ENCODE data around the gene HRH4. TPM values are rescaled to one million over a fixed set of nuclear protein-coding genes. Genes with fewer than 3 reads are reported as not detected.
A peak's percentile ranks its signal among the peaks of the same experiment; 100 is the strongest.

Gene HRH4
- total and polyA plus RNA-seq, 4 donors = 0.03 to 0.15 (median 0.10) TPM; not detected in 1

- Histone ChIP-seq H3K27ac (ENCODE audit: low read depth in 1 of 2, low read length in 2 of 2) (no peak overlapping the region), H3K9me3 (ENCODE audit: control insufficient read depth, low read length) (no peaks in the 10 kb centered on the region), H3K36me3 (ENCODE audit: control insufficient read depth in 1 of 2, insufficient read depth in 2 of 2, low read length in 1 of 2) (no peaks in the 10 kb centered on the region), H3K4me3 (ENCODE audit: low read length in 2 of 2) (no peak overlapping the region), H3K27me3 (ENCODE audit: control insufficient read depth in 1 of 2, insufficient read depth in 2 of 2, low read length in 1 of 2) (no peaks in the 10 kb centered on the region), H3K4me1 (ENCODE audit: control insufficient read depth in 1 of 2, insufficient read depth in 2 of 2, low read length in 2 of 2) (no peaks in the 10 kb centered on the region)
- WGBS, 2 donors = 66 to 71% methylated on average over 21 of the region's 21 CpGs
- no peak for ATAC-seq (ENCODE audit: low FRiP score)
- DNase-seq = no peak
- intact Hi-C loops (cut with DNase I) = no loop called here
Observed at GRCh38 chr18:24491927-24492834, 31.7 kb downstream of the HRH4 start.

GRCh38 chr18:24494586-24494985 is 34.1 kb downstream of the HRH4 start:
- H3K4me1 ChIP-seq (ENCODE audit: control insufficient read depth in 1 of 2, insufficient read depth in 2 of 2, low read length in 2 of 2) = no peaks in the 10 kb centered on the region
- ATAC-seq (ENCODE audit: low FRiP score) (no peak), DNase-seq (no peak)
- no peak overlapping the region for H3K4me3 ChIP-seq (ENCODE audit: low read length in 2 of 2)
- no peak overlapping the region for H3K27ac ChIP-seq (ENCODE audit: low read depth in 1 of 2, low read length in 2 of 2)
- WGBS, 2 donors = 83 to 88% methylated on average over 2 of the region's 2 CpGs
- H3K9me3 ChIP-seq (ENCODE audit: control insufficient read depth, low read length) = no peaks in the 10 kb centered on the region
- intact Hi-C loops (cut with DNase I) = no loop called here
- no peaks in the 10 kb centered on the region for H3K36me3 ChIP-seq (ENCODE audit: control insufficient read depth in 1 of 2, insufficient read depth in 2 of 2, low read length in 1 of 2)
- no peaks in the 10 kb centered on the region for H3K27me3 ChIP-seq (ENCODE audit: control insufficient read depth in 1 of 2, insufficient read depth in 2 of 2, low read length in 1 of 2)

GRCh38 chr18:24497031-24497754 is 36.8 kb downstream of the HRH4 start:
- Histone ChIP-seq H3K4me1 (ENCODE audit: control insufficient read depth in 1 of 2, insufficient read depth in 2 of 2, low read length in 2 of 2) (no peaks in the 10 kb centered on the region), H3K27me3 (ENCODE audit: control insufficient read depth in 1 of 2, insufficient read depth in 2 of 2, low read length in 1 of 2) (no peaks in the 10 kb centered on the region), H3K9me3 (ENCODE audit: control insufficient read depth, low read length) (no peaks in the 10 kb centered on the region), H3K36me3 (ENCODE audit: control insufficient read depth in 1 of 2, insufficient read depth in 2 of 2, low read length in 1 of 2) (no peaks in the 10 kb centered on the region), H3K4me3 (ENCODE audit: low read length in 2 of 2) (no peak overlapping the region), H3K27ac (ENCODE audit: low read depth in 1 of 2, low read length in 2 of 2) (no peak overlapping the region)
- WGBS, 2 donors = 83 to 84% methylated on average over 1 of the region's 1 CpG
- no peak for DNase-seq
- intact Hi-C loops (cut with DNase I) = no loop called here
- ATAC-seq (ENCODE audit: low FRiP score) = no peak

GRCh38 chr18:24499814-24500213 is 39.4 kb downstream of the HRH4 start:
- H3K27me3 ChIP-seq (ENCODE audit: control insufficient read depth in 1 of 2, insufficient read depth in 2 of 2, low read length in 1 of 2) = no peaks in the 10 kb centered on the region
- intact Hi-C loops (cut with DNase I) = no loop called here
- H3K36me3 ChIP-seq (ENCODE audit: control insufficient read depth in 1 of 2, insufficient read depth in 2 of 2, low read length in 1 of 2) = no peaks in the 10 kb centered on the region
- DNase-seq (no peak), ATAC-seq (ENCODE audit: low FRiP score) (peak; percentile 46)
- H3K9me3 ChIP-seq (ENCODE audit: control insufficient read depth, low read length) = no peaks in the 10 kb centered on the region
- H3K4me3 ChIP-seq (ENCODE audit: low read length in 2 of 2) = no peak overlapping the region
- no peaks in the 10 kb centered on the region for H3K4me1 ChIP-seq (ENCODE audit: control insufficient read depth in 1 of 2, insufficient read depth in 2 of 2, low read length in 2 of 2)
- no peak overlapping the region for H3K27ac ChIP-seq (ENCODE audit: low read depth in 1 of 2, low read length in 2 of 2)
- WGBS, 2 donors = 28 to 34% methylated on average over 5 of the region's 5 CpGs

DNA sequence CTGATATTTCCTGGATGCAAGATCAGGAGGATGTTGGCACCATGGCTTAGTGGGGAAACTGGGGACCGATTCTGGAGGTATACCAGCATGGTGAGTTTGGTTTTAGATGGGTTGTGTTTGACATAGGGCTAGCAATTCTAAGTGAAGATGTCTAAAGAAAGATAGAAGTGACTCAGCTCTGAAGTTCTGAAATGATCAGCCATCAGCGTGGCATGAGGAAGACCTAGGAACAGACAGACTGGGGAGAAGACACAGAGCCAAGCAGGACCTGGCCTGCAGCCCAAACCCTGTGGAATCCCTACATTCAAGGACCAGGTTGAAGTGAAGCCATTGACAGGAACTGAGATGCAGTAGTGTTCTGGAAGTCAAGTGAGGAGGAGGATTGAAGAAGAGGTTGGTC is 39.8 kb downstream of the HRH4 start:
- Histone ChIP-seq H3K27me3 (ENCODE audit: control insufficient read depth in 1 of 2, insufficient read depth in 2 of 2, low read length in 1 of 2) (no peaks in the 10 kb centered on the region), H3K4me1 (ENCODE audit: control insufficient read depth in 1 of 2, insufficient read depth in 2 of 2, low read length in 2 of 2) (no peaks in the 10 kb centered on the region), H3K27ac (ENCODE audit: low read depth in 1 of 2, low read length in 2 of 2) (no peak overlapping the region), H3K4me3 (ENCODE audit: low read length in 2 of 2) (no peak overlapping the region), H3K36me3 (ENCODE audit: control insufficient read depth in 1 of 2, insufficient read depth in 2 of 2, low read length in 1 of 2) (no peaks in the 10 kb centered on the region), H3K9me3 (ENCODE audit: control insufficient read depth, low read length) (no peaks in the 10 kb centered on the region)
- 89 to 93% methylated on average over 2 of the region's 2 CpGs for WGBS, 2 donors
- DNase-seq = no peak
- ATAC-seq (ENCODE audit: low FRiP score) = no peak
- intact Hi-C loops (cut with DNase I) = no loop called here

DNA sequence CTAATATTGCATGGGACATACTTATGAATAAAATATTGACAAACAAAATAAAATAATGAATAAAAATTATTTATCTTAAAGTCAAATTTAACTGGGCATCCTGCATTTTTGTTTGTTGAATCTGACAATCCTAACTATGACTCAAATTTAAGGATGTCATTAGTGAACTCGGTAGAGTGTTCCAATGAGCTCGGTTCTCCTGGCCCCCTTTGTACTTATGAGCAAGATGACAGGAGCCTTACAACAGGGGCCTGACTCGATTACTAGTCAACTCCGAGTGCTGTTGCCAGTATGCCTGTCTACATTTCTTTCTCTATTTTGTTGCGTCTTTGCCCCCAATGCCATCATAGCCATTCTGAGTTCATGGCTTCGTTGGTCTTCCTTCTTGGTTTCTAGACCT is 40.3 kb downstream of the HRH4 start:
- intact Hi-C loops (cut with DNase I) = no loop called here
- no peak overlapping the region for H3K4me3 ChIP-seq (ENCODE audit: low read length in 2 of 2)
- no peaks in the 10 kb centered on the region for H3K4me1 ChIP-seq (ENCODE audit: control insufficient read depth in 1 of 2, insufficient read depth in 2 of 2, low read length in 2 of 2)
- no peaks in the 10 kb centered on the region for H3K27me3 ChIP-seq (ENCODE audit: control insufficient read depth in 1 of 2, insufficient read depth in 2 of 2, low read length in 1 of 2)
- no peak for ATAC-seq (ENCODE audit: low FRiP score)
- DNase-seq = no peak
- 85% methylated on average over 6 of the region's 6 CpGs for WGBS, 2 donors
- H3K36me3 ChIP-seq (ENCODE audit: control insufficient read depth in 1 of 2, insufficient read depth in 2 of 2, low read length in 1 of 2) = no peaks in the 10 kb centered on the region
- no peaks in the 10 kb centered on the region for H3K9me3 ChIP-seq (ENCODE audit: control insufficient read depth, low read length)
- no peak overlapping the region for H3K27ac ChIP-seq (ENCODE audit: low read depth in 1 of 2, low read length in 2 of 2)

DNA sequence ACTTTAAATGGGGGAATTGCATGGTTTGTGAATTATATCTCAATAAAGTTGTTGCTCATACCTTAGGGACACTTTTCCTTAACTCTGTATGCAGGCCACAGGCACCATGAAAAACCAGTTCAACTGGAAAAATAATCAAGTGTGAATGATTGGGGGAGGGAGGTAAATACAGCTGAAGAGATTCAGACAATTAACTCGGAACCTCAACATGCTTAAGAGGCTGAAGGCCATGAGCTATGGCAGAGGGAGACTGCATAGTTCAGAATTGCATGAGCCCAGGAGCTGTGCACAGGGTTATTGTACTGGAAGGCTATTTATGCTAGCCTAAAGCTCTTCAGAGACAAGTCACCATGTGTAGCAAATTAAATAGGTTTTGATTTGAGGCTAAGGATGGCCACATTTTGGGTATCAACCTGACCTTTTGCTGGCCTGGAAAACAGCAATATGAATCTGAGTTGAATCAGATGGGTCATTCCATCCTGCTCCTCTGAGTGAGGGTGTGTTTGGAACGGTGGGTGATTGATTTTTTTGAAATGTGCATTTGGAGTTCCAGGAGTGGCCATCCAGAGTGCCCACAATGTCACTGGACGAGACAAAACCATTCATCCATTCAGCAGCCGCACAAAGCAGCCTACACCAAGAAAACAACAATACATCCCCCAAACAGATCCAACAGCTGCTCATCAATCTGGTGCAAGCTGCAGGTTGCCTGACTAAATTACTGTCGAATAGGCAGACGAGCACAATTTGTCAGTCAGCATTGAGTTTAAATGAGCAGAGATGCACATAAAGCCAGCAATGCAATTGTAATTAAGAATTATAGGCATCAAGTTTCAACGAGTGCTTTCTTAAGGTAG is 42.5 kb downstream of the HRH4 start:
- 68 to 75% methylated on average over 7 of the region's 7 CpGs for WGBS, 2 donors
- intact Hi-C loops (cut with DNase I) = no loop called here
- no peak overlapping the region for H3K4me3 ChIP-seq (ENCODE audit: low read length in 2 of 2)
- no peaks in the 10 kb centered on the region for H3K36me3 ChIP-seq (ENCODE audit: control insufficient read depth in 1 of 2, insufficient read depth in 2 of 2, low read length in 1 of 2)
- H3K4me1 ChIP-seq (ENCODE audit: control insufficient read depth in 1 of 2, insufficient read depth in 2 of 2, low read length in 2 of 2) = no peaks in the 10 kb centered on the region
- no peak for ATAC-seq (ENCODE audit: low FRiP score)
- no peaks in the 10 kb centered on the region for H3K9me3 ChIP-seq (ENCODE audit: control insufficient read depth, low read length)
- H3K27ac ChIP-seq (ENCODE audit: low read depth in 1 of 2, low read length in 2 of 2) = no peak overlapping the region
- DNase-seq = no peak
- H3K27me3 ChIP-seq (ENCODE audit: control insufficient read depth in 1 of 2, insufficient read depth in 2 of 2, low read length in 1 of 2) = no peaks in the 10 kb centered on the region

GRCh38 chr18:24504401-24504800 is 44.0 kb downstream of the HRH4 start:
- no peak overlapping the region for H3K27ac ChIP-seq (ENCODE audit: low read depth in 1 of 2, low read length in 2 of 2)
- intact Hi-C loops (cut with DNase I) = no loop called here
- no peaks in the 10 kb centered on the region for H3K4me1 ChIP-seq (ENCODE audit: control insufficient read depth in 1 of 2, insufficient read depth in 2 of 2, low read length in 2 of 2)
- DNase-seq (no peak), ATAC-seq (ENCODE audit: low FRiP score) (no peak)
- no peak overlapping the region for H3K4me3 ChIP-seq (ENCODE audit: low read length in 2 of 2)
- H3K36me3 ChIP-seq (ENCODE audit: control insufficient read depth in 1 of 2, insufficient read depth in 2 of 2, low read length in 1 of 2) = no peaks in the 10 kb centered on the region
- no peaks in the 10 kb centered on the region for H3K27me3 ChIP-seq (ENCODE audit: control insufficient read depth in 1 of 2, insufficient read depth in 2 of 2, low read length in 1 of 2)
- no peaks in the 10 kb centered on the region for H3K9me3 ChIP-seq (ENCODE audit: control insufficient read depth, low read length)
- WGBS, 2 donors = 82% methylated on average over 4 of the region's 4 CpGs

All from aorta (tissue), 5 donors.